Measurements from ENCODE around the gene HUS1.
A peak's percentile ranks its signal among the peaks of the same experiment; 100 is the strongest.
"Not testable (repeated sequence)": the region's sequence is repeated elsewhere in the genome, so short reads cannot be mapped to it uniquely, and the experiment has no call there.

Gene HUS1

DNA sequence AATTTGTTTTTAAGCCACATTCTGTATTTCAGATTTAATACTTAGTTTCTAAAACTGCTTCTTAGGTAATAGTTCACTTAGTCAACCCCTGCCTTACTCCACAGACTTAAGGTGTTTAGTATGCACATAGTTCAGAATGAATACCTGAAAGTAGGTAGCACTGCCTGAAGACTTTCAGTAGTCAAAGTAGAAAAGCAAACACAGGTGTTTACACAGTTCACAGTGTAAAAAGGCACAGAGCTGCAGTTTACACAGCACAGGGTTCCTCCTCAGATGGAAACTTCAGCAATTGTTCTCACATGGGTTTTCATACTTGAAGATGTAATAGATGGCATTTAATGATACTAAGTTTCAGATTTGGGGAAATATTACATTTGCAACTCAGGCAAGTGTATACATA is 28.0 kb downstream of the HUS1 start:
- TF ChIP-seq POLR2AphosphoS5 (IDR thresholded peaks at IDR 0.05; ENCODE audit: low read depth, low read length): no peak
- TF ChIP-seq TAF1 (IDR thresholded peaks at IDR 0.05; ENCODE audit: borderline replicate concordance, low read depth, low read length): no peak
- TF ChIP-seq POLR2A (IDR thresholded peaks at IDR 0.05; ENCODE audit: low read depth, low read length): no peak
- DNase-seq (ENCODE audit: insufficient read length): no peak
- no peak for FAIRE-seq

DNA sequence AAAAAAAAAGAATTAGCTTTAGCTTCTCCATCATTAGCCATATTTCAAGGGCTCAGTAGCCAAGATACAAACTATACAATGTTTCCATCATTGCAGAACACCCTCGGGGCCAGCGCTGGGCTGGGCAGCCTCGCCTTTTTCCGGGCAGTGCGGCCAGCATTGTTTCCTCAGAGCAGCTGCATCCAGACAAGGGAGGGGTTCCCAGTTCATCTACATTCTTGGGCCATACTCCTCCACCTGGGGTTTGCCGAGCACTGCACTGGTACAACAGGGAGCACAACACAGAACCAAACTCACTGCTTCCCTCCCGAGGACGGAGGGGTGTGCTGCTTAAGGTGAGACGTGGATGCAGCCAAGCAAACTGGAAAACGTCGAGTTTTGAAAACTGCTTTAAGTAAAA is 28.7 kb downstream of the HUS1 start:
- no peak for FAIRE-seq
- no peak for TF ChIP-seq POLR2AphosphoS5 (IDR thresholded peaks at IDR 0.05; ENCODE audit: low read depth, low read length)
- no peak for TF ChIP-seq POLR2A (IDR thresholded peaks at IDR 0.05; ENCODE audit: low read depth, low read length)
- no peak for TF ChIP-seq TAF1 (IDR thresholded peaks at IDR 0.05; ENCODE audit: borderline replicate concordance, low read depth, low read length)

DNA sequence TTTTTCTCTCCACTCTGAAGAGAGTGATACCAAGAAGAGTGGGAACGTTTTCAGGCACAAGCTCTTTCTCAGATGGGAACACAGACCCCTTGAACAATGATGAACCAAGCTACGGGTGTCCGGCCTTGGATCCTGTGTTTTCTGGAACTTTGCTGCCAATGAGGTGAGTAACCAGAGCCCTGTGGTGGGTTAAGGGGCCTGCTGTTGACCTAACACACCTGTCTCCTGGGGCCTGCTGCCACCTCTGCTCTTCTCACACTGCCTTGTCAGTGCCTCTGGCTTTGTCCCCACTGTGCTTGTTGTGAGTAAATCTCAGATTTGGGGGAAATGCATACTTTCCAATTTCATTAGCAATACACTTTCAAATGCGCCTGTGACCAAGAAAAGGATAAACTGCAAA is 29.7 kb downstream of the HUS1 start:
- FAIRE-seq: no peak
- TF ChIP-seq POLR2AphosphoS5 (IDR thresholded peaks at IDR 0.05; ENCODE audit: low read depth, low read length): no peak
- TF ChIP-seq POLR2A (IDR thresholded peaks at IDR 0.05; ENCODE audit: low read depth, low read length): no peak
- TF ChIP-seq TAF1 (IDR thresholded peaks at IDR 0.05; ENCODE audit: borderline replicate concordance, low read depth, low read length): no peak
- DNase-seq (ENCODE audit: insufficient read length): no peak

More for the DNA sequence above, 28.7 kb downstream of the HUS1 start:
- no peak for DNase-seq (ENCODE audit: insufficient read length)

- TF ChIP-seq TAF1 (IDR thresholded peaks at IDR 0.05; ENCODE audit: borderline replicate concordance, low read depth, low read length) (no peak), POLR2A (IDR thresholded peaks at IDR 0.05; ENCODE audit: low read depth, low read length) (no peak), POLR2AphosphoS5 (IDR thresholded peaks at IDR 0.05; ENCODE audit: low read depth, low read length) (no peak)
- no peak for DNase-seq (ENCODE audit: insufficient read length)
- FAIRE-seq: no peak
Observed at GRCh38 chr7:47948141-47948790, 31.1 kb downstream of the HUS1 start, which contains the start of gene PKD1L1. TSS of gene PKD1L1 (minus strand) at chr7:47948466. CDS start at chr7:47948440, 26 bp downstream.

DNA sequence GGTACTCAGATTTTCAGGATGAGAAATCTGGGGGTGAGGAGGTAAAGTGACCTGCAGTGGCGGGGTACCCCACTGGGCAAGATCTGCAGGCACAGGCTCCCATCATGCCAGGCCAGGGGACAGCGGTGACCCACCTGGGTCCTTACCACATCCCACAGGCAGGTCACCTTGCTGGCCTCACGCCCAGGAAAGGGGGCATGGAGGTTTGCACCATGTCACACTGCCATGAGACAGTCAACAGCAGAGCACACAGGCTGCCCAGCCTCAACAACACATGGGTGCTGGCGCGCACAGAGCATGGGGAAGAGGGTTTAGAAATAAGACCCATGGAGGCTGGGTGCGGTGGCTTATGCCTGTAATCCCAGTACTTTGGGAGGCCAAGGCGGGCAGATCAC is 32.1 kb downstream of the HUS1 start:
- DNase-seq (ENCODE audit: insufficient read length) (no peak), FAIRE-seq (no peak)
- no peak for TF ChIP-seq TAF1 (IDR thresholded peaks at IDR 0.05; ENCODE audit: borderline replicate concordance, low read depth, low read length)
- TF ChIP-seq POLR2A (IDR thresholded peaks at IDR 0.05; ENCODE audit: low read depth, low read length): no peak
- no peak for TF ChIP-seq POLR2AphosphoS5 (IDR thresholded peaks at IDR 0.05; ENCODE audit: low read depth, low read length)

DNA sequence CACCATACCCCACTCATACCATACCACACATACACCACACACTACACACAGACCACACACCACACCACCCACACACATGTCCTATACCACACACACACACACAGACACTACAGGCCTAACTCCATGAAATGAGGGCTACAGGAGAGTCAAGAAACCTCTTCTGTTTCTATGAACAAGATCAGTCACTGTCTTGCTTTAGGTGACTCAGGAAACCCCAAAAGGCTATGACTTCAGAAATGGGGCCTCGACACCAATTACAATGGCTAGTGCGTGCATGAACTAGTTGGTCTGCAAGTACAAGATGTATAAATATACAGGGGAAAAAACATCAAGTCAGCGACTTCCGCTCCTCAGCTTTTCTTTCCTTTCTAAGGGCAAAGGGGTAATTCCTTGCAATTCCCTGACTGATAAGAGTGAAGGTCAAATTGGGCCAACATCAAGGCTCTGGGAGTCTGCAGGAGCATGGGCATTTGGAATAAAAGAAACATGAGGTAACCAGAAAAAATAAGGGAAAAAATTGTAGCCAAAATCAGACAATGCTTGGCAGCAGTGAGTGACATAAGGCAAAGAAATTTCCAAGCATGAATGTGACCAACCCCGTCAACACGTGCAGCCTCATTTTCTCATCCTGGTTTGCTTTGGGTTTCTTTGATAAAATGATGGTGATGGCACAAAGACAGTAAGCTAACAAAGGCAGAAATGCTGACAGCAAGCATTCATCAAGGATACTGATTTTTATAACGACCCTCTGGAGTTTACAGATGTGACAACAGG is 32.6 kb downstream of the HUS1 start:
- TF ChIP-seq TAF1 (IDR thresholded peaks at IDR 0.05; ENCODE audit: borderline replicate concordance, low read depth, low read length) (no peak), POLR2AphosphoS5 (IDR thresholded peaks at IDR 0.05; ENCODE audit: low read depth, low read length) (no peak), POLR2A (IDR thresholded peaks at IDR 0.05; ENCODE audit: low read depth, low read length) (no peak)
- FAIRE-seq (no peak), DNase-seq (ENCODE audit: insufficient read length) (no peak)

DNA sequence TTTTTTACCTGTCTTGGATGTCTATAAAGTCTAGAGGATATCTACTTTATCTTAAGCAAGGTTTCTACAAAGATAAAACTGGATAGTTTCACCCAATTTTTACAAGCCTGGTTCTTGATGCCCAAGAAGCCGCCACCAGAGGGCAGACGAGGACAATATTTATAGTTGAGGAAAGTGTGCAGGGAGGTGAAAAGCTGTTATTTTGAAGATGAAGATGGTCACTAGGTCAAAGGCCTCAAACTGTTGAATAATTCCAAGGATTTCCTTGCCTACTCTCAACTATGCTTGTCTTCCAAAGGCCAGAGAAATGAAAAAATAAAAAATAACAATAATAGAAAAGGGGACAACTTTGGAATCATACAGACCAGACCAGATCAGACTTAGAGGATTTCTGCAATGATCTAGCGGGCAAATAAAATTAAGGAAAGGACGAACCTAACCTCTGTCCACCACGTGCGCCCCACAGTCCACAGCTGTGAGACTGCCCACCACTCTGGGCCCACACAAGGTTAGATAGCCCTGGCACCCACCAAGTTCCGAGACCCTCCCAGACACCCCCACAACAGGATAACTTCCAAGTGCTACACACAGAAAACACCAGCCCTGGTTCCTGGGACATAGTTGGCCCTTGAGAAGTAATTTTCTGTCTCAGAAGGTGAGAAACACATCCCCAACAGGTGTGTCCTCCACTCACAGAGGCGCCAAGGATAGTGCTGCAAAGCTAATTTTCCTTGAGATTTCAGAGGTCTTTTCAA is 34.0 kb downstream of the HUS1 start:
- FAIRE-seq (no peak), DNase-seq (ENCODE audit: insufficient read length) (peak; percentile 43)
- TF ChIP-seq POLR2AphosphoS5 (IDR thresholded peaks at IDR 0.05; ENCODE audit: low read depth, low read length) (no peak), TAF1 (IDR thresholded peaks at IDR 0.05; ENCODE audit: borderline replicate concordance, low read depth, low read length) (no peak), POLR2A (IDR thresholded peaks at IDR 0.05; ENCODE audit: low read depth, low read length) (no peak)

DNA sequence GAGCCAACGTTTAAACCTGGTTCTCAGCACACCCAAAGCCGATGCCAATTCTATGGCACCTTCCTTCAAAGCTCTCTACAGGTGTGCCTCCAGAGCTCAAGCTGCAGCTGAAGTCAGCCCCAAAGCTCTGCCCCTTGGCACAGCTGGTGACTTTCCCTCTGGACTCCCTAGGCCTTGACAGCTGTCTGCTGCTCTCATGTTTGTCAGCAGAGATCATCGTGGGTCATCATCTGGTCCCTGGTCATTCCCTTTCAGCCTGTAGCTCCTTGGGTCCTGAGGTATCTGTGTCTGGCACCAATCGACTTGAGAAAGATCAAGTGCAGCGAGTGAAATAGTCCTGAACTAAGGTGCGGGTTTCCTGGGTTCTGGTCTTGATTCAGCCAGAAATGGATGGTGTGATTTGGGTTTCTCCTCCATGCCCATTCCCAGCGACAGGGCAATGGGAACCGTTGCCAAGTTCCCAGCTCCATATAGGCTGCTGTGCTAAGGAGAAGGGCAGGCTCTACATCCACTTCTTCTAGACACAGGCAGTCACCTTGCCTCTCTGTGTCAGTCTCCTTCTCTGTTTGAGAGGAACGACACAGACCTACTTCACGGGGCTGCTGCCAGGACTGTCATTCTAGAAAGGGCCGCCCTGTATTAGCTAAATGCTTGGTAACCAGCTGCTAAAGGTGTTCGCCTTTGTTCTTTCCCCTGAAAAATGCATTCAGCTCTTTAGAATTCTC is 34.7 kb downstream of the HUS1 start:
- no peak for TF ChIP-seq POLR2A (IDR thresholded peaks at IDR 0.05; ENCODE audit: low read depth, low read length)
- no peak for TF ChIP-seq TAF1 (IDR thresholded peaks at IDR 0.05; ENCODE audit: borderline replicate concordance, low read depth, low read length)
- TF ChIP-seq POLR2AphosphoS5 (IDR thresholded peaks at IDR 0.05; ENCODE audit: low read depth, low read length): no peak
- DNase-seq (ENCODE audit: insufficient read length) (no peak), FAIRE-seq (no peak)

- DNase-seq (ENCODE audit: insufficient read length): no peak
- no peak for FAIRE-seq
- TF ChIP-seq POLR2AphosphoS5 (IDR thresholded peaks at IDR 0.05; ENCODE audit: low read depth, low read length): no peak
- no peak for TF ChIP-seq TAF1 (IDR thresholded peaks at IDR 0.05; ENCODE audit: borderline replicate concordance, low read depth, low read length)
- TF ChIP-seq POLR2A (IDR thresholded peaks at IDR 0.05; ENCODE audit: low read depth, low read length): no peak
Observed at GRCh38 chr7:47943676-47944474, 35.5 kb downstream of the HUS1 start.

DNA sequence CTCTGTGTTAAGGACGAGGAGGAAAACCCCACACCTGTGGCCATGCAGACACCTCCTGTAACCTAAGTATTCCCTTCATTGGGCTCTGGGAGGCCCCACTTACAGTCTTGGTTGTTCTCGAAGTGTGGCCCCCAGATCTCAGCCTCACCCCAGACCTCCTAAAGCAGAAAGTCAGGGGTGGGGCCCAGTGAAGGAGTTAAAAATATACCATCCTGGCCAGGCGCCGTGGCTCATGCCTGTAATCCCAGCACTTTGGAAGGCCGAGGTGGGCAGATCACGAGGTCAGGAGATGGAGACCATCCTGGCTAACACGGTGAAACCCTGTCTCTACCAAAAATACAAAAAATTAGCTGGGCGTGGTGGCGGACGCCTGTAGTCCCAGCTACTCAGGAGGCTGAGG is 36.8 kb downstream of the HUS1 start:
- not testable (repeated sequence) for DNase-seq (ENCODE audit: insufficient read length); FAIRE-seq

Data from GM12892 (cell line).